HG03060 (cell line): ENCODE data around the gene AMZ1.

Source experiments
- ATAC-seq: cut with Tn5 transposase; IDR thresholded peaks from one replicate; pipeline ENCODE4 v1.9.1; 2021; ENCODE audit warnings: low read depth, moderate number of reproducible peaks; ENCODE audit not compliant: unreplicated experiment

AMZ1 gene, protein sequence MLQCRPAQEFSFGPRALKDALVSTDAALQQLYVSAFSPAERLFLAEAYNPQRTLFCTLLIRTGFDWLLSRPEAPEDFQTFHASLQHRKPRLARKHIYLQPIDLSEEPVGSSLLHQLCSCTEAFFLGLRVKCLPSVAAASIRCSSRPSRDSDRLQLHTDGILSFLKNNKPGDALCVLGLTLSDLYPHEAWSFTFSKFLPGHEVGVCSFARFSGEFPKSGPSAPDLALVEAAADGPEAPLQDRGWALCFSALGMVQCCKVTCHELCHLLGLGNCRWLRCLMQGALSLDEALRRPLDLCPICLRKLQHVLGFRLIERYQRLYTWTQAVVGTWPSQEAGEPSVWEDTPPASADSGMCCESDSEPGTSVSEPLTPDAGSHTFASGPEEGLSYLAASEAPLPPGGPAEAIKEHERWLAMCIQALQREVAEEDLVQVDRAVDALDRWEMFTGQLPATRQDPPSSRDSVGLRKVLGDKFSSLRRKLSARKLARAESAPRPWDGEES

DNA sequence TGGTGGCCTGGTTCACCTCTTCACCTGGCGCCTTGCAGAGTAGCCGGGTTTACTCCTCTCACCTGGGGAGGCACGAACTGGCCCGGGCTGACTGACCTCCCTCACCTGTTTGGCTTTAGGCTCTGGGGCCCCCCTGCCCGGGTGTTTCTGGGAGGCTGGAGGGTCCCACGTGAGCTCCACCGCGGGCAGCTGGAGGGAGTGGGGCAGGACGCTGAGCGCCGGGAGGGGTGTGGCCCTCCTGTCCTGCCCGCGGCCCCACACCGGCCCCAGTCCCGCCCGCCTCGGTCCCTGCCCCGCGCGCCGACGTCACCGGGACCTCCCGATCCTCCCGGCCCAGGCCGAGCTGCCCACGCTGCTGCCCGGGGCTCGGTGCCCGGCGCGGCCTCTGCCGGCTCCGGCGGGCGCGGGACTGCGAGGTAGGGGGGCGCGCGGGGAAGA is at the start of gene AMZ1:
Gene AMZ1 (plus strand): TSS at position 322 of the 438 bp plus-strand sequence. CDS start 12,250 bp downstream, outside the sequence.
- no peak for ATAC-seq

DNA sequence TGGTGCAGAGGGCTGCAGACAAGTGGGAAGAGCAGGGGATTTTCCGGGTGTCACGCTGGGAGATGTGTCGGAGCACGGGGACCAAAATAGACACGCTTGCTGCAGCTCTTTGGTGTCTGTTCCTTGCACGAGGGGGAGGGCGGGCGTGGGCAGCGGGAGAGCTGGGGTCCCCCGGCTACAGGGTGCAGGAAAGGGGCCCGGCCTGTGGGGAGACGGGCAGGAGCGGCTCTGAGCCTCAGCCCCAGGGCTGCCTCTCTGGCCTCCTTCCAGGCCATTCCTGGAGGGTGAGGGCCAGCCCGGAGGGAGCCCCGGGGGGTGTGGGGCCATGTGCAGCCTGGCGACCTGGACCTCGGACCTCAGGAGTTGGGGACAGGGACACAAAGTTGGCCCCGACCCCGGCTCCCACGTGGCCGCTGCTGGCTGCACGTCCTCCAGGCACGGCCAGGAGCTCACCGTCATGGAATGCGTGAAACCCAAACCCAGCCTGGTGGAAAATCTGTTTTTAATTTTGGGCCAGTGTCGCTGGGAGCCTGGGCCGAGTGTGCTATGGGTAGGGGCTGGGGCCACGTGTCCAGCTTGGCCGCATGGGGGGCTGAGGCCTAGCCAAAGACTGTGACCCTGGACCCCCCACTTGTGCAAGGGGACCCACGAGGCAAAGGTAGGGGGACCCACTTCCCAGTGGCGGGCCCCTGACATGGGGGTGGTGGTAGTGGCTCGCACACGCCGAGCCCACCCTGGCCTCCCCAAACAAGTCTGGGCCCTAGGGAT is 49.6 kb upstream of the AMZ1 start:
- ATAC-seq = no peak

DNA sequence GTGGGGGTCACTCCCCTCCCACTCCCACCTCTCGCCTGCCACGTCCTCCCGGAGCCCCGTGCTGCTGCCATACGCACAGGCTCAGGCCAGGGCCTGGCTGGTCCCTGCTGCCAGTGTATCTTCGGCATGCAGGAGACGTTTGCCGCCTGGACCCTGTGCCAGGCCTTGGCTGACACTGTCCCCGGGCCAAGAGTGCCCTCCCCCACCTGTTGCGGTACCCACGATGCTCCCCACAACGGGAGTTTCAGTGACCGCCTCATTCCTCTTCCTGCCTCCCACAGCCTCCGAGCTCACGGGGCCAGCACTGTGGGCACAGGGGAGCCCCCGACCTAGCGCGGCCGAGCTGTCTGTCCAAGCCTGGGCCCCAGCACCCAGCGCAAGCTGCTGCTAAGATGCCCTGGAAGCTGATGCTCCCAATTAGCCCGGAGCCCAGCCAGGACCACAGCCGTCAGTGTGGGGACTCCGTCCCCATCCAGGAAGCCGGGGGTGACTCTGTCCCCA is 48.8 kb upstream of the AMZ1 start:
- no peak for ATAC-seq

DNA sequence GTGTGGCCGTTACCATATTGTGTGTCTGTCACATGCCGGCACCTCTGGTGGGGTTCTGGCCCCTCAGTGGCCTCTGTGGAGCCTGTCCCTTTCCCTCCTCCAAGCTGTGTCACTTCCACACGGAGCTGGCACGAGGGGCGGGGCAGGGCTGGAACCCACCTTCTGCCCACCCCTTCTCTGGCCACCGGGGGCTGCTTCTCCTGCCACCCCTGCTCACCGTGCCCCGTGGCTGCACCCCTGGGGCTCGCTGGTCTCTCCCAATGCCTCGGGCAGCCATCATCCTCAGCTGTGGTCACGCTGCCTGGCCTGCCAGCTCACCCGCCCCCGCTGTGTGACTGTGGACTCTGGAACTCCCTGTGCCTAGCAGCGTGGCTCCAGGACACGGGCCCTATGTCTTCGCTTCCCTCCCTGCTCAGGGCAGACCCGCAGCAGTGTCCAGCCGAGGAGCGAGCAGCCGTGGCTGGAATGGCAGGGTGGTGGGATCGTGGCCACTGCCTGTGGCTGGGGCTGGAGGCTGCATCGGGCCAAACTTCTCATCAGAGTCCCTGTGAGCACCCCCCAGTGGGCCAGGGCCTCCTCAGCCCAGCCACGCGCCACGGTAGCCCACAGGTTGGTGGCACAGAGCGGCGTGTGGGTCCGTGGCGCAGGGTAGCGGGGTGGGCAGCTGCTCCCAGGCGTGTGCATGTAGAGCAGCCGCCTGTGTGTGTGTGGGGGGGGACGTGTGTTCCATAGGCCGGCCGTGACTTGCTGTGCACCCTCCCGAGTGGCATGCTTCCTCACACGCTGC is 48.1 kb upstream of the AMZ1 start:
- no peak for ATAC-seq

DNA sequence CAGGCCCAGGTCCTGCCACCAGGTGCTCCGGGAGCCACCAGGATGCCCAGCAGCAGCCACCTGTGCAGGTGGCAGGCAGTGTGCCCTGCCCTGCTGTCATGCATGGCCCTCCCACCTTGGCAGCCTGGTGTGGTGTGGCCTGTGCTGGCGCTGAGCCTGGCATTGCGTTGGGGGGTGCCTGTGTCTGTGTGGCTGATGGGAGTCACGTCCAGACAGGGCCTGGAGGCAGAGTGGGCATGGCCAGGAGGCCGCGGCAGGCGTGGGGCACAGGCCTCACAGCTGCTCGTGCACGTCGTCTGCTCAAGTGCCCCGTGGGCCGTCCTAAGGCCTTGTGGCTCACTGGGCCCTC is 47.5 kb upstream of the AMZ1 start:
- no peak for ATAC-seq

DNA sequence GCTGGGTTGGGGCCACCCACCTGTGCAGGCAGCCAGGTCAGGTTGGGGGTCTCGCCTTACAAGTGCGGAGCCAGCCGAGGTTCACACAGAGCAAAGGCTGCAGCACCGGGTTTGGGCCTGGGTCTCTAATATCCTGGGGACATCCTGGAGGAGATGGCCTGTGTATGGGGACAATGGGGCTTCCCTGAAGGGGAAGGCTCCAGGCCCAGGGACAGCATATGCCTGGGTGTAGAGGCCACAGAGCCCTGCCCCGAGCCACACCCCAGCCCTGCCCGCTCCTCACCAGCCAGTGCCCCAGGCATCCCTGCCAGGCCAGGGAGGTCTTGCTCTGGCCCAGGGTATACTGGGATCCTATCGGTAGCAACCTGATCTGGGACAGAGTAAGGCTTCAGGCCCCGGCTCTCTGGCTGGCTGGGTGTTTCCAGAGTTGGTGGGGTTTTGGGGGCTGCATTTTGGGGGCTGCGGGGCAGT is 47.1 kb upstream of the AMZ1 start:
- ATAC-seq = no peak

DNA sequence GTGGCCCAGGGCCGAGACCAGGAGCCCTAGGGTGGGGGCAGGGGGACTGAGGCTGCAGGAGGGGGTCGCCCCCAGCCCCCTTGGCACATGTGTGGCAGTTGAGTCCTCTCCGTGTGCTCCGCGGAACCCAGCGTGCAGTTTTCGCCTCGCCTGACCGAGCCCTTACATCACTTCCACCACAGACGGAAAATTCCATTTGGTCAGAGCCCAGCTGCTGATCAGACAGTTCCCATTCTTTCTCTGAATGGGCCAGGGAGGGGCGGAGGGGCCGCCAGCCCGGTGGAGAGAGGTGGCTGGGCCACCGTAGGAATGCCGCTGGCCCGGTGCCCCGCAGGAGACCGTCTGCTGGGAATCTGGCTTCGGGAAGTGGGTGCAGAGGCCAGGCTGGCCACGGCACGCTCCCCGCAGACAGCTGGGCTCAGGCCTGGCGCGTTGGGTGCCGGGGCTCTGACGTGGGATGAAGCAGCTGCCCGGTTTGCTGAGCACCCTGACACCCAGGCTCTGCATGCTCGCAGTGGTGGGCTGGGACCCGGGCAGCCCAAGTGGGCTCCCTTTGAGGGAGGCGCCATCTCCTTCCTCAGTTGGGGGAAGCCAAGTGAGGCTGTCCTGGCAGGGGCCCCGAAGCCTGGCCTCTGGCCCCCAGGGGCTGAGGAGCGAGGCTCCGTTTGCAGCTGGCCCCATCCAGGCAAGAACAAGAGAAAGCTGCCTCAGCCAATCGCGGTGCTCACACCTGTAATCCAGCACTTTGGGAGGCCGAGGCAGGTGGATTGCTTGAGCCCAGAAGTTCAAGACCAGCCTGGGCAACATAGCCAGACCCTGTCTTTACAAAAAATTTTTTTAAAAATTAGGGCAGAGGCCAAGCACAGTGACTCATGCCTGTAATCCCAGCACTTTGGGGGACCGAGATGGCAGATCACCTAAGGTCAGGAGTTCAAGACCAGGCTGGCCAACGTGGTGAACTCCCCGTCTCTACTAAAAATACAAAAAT is 46.3 kb upstream of the AMZ1 start:
- ATAC-seq = no peak

DNA sequence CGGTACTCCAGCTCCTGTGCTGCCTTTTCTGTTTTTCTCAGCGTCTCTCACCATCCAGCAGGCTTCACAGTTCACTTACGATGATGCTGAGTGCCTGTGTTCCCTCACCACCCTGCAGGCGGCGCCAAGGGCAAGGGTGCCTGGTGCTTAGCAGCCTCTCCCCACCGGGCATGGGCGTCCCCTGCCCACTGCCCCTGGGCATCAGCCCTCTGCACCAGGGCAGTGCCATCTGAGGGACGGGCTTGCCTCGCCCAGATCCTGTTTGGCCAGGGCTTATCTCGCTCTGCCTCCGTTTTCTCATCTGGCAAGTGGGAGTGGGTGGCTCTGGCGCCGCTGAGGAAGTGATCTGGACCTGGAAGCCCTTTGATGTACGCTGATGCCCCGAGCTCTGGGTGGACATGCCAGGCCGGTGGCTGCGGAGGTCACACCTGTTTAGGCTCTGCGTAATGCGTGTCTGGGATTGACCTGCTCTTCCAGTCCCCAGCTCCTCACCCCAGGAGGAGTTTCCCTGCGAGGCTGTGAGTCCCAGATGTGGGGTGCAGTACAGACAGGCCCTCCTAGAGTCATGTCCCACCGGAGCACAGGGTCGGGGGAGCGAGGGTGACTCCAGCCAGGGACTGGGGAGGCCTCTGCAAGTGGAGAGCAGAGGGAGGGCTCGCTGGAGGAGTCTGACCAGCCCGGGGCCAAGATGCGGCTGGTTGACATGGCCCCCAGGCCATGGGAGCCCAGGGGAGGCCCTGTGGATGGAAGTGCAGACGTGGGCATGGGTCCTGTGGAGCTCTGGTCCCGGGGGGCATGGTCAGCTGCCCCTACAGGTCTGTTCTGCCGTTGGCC is 44.4 kb upstream of the AMZ1 start:
- ATAC-seq = no peak

DNA sequence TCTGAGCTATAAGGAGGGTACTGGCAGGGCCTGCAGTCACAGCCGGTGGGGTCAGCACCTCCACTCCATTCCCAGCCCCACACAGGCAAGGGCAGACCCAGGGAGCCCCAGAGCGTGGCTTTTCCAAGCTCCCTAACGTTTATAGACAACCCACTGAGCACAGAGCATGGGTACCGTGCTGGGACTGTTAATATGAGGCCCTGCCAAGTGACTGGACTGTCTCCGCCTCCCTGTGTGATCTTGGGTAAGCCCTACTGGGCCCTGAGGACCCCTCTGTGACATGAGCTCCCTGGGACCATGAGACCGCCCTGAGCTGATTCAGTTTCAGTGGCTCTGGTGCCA is 43.8 kb upstream of the AMZ1 start:
- no peak for ATAC-seq

DNA sequence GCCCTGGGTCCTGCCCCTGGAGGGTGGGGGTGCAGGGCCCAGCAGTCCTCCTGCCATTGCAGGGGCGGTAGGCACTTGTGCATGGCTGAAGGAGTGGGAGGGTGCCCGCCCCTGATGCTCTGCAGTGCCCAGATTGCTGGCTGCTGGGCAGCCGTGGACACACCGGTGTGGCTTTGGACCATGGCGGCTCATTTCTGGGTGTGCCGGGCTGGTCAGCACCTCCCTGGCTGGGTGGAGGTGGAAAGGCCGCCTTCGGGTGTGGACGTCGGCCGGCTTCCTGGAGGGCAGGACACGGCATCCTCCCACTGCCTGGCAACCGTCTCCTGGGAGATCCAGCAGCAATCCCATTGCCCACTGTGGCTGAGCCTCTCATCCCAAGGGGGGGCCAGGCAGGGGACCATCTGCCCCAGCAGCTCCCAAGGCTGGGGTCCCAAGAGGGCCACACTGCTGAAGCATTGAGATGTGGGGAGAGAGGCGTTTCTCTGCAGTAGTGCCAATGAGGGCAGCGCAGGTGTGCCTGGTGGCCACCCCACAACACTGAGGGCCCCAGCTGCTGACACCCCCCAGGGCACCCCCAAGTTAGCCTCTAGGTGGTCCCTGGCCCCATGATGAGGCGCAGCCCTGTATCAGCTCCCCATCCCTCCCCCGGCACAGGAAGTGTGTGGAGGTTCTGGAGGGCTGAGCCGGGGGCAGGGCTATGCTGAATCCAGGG is 43.3 kb upstream of the AMZ1 start:
- ATAC-seq = no peak

DNA sequence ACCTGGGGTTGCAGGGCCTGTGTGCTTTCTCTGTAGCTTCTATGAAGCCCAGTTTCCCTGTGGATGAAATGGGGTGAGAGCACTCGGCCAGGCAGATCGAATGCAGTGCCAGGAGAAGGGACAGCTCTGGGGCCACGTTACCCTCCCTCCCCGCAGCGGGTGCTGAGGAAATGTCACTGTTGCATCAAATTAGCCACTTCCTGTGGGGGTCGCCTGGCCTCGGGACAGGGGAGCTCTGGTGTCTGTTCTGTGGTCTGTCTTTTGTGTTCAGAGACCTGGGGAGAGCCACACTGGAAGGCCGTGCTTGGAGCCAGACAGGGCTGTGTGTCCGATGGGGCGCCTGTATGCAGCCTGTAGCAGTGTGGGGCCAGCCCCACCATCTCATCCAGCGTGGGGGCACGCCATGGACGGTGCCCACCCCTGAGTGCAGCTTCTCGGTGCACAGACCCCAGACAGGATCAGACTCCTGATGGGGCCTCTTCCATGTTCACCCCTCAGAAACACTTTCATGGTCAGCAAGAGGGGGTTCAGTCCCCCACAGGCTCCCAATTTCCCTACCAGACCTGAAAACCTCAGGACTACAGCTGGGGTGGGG is 42.6 kb upstream of the AMZ1 start:
- ATAC-seq = no peak

DNA sequence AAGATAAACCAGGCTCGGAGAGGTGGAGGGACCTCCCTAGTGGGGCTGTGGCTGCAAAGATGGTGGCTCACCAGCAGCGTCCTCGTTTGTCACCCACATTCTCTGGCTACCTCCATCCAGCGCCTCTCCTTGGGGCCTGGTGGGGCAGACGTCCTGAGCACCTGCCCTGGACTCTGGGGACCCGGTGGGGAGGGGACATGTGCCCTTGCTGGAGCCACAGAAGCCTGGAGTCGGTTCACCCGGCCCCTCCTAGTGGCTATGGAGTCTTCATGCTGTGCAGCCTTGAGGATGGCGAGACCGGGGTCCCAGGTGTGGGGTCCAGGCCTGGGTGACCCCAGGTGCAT is 41.7 kb upstream of the AMZ1 start:
- ATAC-seq = no peak

DNA sequence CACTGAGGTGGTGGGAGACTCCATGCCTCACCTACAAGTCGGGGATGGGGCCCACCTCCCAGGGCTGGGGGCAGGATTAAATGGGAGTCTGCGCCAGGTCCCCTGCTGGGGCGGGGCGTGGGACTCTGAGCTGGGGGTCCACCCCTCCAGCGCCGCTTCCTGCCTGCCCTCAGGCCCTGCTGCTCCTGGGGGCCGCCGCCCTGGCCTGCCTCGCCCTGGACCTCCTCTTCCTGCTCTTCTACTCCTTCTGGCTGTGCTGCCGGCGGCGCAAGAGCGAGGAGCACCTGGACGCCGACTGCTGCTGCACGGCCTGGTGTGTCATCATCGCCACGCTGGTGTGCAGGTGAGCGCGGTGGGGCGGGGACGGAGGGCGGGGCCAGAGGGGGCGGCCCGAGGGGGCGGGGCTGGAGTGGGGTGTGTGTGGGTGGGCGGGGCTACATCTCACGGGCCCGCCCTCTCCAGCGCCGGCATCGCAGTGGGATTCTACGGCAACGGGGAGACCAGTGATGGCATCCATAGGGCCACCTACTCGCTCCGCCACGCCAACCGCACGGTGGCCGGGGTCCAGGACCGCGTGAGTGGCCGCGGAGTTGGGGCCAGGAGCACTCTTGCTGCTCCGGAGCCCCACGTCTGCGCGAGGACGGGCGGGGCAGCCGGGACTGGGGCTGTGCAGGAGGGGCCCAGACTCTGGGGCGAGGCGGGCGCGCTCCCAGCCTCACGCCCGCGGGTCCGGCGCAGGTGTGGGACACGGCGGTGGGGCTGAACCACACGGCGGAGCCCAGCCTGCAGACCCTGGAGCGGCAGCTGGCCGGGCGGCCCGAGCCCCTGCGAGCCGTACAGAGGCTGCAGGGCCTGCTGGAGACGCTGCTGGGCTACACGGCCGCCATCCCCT is 41.1 kb upstream of the AMZ1 start:
- ATAC-seq = no peak

DNA sequence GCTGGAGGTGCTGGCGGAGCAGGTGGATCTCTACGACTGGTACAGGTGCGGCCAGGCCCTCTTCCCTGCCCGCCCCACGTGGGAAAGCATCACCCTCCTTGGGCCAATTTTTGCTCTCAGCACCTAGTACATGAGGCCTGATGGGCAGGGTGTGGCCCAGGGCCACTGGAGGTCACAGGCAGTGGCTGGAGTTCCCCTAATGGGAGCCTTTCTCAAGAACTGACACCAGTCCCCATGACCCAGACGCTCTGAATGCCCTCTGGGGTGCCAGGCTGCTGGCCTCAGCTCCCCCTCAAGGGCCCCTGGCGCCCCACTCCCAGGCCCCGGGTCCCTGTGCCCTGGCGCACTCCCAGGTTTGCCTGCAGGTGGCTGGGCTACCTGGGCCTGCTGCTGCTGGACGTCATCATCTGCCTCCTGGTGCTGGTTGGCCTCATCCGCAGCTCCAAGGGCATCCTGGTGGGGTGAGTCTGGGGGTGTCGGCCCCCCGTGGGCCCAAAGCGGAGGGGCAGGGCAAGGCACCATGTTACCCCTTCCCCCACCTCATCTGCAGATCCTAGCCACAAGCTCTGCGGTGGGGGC is 40.3 kb upstream of the AMZ1 start:
- ATAC-seq = no peak

DNA sequence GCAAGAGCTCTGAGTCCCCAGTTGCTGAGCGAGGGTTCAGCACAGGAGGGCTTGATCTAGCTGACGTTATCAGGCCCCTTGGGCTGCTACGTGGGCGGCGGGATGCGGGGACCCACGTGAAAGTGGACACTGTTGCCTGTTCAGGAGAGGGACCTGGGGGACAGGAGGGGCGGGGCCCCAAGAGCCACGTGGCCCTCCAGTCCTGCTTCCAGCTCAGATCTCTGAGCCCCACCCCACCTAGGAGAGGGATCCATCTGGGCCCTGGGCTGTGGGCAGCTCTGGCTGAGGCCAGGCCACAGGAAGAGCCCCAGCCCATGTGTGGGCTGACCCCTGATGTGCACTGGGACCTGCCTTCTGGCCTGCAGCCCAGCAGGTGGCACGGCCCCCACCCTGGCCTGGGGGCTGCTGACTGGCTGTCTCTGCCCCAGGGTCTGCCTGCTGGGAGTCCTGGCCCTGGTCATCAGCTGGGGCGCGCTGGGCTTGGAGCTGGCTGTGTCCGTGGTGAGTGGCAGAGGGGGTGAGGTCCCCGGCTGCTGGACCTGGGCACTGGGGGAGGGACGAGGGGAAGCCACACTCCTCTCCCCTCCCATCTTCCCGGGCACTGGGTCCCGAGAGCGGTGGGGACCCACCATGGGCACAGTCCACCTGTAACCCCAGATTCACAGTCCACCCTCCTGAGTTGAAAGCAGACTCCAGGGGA is 38.7 kb upstream of the AMZ1 start:
- no peak for ATAC-seq

DNA sequence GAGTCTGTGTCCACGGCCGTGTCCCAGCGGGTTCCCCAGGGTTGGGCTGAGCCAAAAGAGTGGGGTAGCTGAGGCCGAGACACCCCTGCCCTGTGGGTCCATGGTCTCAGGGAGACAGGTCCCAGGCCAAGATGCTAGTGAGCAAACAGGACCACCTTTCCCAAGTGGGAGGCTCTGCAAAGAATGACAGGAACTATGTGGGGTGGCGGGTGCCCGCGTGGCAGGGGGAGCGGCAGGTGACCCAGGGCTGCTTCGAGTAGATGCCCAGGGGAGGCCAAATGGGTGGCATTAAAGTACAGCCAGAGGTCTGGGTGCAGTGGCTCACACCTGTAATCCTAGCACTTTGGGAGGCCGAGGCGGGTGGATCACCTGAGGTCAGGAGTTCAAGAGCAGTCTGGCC is 38.0 kb upstream of the AMZ1 start:
- no peak for ATAC-seq
